Activated naive CD4-positive, alpha-beta T cell (primary cell): ENCODE measurements around the gene CEP131.
A peak's percentile ranks its signal among the peaks of the same experiment; 100 is the strongest.
"Not testable (repeated sequence)": the region's sequence is repeated elsewhere in the genome, so short reads cannot be mapped to it uniquely, and the experiment has no call there.

Experiments used
- DNase-seq, 4 experiments: peaks; one replicate each; lab custom pipeline; 2025; lab: John Stamatoyannopoulos, UW

Gene CEP131

DNA sequence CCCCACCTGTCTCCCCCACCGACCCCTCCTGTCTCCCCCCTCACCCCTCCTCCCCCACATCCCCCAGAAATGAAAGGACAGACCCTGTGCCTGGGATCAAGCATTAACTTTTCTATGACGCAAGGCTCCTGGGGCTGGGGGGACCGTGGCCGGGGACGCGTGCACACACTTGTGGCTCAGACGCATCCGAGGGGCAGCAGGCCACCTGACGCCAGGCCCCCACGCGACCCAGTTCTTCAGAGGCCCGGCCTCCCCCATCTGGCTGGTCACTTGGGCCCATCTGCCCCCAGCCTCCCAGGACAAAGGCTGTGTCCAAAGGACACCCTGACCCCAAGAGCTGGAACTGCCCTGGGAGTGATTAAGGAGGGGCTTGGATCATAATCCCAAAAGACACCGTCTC, 71.5 kb downstream of the CEP131 start:
- DNase-seq, result no peak

DNA sequence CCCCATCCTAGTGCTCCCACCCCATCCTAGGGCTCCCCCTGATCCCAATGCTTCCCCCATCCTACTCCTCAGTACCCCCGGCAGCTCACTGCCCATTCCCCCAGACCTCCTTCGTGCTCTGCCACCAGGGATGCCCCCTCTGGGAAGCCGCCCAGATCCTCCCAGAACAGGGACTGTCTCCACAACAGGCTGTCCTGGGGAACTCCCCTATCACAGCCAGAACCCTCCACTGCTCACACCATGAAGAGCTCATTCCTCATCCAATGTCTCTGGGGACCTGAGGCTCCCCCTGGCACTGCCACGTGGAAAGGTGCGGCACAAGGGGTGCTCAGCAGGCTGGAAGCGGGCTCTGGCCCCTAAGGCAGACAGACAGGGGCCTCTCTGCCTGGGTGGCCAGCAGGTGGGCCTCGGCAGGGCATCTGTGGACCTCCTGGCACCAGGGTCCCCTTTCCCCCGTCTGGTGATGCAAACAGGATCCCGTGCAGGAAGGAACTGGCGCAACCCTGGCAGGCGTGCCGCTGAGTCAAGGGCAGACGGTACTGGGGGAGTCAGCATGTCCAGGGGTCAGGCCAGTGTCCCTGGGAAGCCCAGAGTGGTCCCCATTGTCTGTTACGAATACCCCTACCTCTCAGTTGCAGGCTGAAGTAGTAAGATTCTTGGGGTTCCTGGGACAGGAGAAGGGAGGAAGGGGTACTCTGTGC, 72.2 kb downstream of the CEP131 start:
- DNase-seq, result no peak

- no peak for DNase-seq
These were observed 73.7 kb downstream of the CEP131 start for GRCh38 chr17:81148986-81149533.

GRCh38 chr17:81148571-81148970, 74.2 kb downstream of the CEP131 start:
- no peak for DNase-seq

DNA sequence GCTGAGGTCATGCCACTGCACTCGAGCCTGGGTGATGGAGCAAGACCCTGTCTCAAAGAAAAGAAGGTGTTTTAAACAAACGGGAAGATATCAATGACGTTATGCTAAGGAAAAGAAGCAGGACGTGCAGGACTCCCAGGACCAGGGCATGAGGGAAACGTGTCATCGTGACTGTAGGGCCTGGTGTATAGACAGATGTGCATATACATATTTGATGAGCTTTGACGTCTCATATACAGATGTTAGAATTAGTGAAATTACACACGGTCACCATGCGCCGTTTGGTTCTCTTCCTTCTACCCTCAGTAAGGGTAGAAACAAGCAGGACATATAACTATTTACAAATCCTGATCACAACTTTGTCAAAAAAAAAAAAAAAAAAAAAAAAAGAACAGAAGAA, 75.1 kb downstream of the CEP131 start:
- DNase-seq, result no peak

GRCh38 chr17:81146208-81146607, 76.6 kb downstream of the CEP131 start:
- not testable (repeated sequence) for DNase-seq

DNA sequence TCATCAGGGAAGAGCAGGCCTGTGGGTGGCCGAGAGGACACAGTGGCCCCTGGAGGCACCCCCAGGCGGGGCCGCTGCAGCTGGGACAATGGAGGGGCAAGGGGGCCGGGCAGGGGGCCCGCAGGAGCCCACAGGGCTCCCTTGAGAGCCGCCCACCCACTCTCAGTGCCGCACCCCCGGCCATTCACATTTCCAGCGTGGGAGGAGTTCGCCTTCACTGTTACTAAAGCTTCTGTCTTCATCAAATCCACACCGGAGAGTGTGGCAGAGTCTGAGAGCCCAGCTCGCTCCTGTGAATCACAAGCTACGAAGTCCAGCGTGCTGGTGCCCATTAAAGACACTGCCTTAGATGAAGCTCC, 78.4 kb downstream of the CEP131 start:
- DNase-seq, result no peak

DNA sequence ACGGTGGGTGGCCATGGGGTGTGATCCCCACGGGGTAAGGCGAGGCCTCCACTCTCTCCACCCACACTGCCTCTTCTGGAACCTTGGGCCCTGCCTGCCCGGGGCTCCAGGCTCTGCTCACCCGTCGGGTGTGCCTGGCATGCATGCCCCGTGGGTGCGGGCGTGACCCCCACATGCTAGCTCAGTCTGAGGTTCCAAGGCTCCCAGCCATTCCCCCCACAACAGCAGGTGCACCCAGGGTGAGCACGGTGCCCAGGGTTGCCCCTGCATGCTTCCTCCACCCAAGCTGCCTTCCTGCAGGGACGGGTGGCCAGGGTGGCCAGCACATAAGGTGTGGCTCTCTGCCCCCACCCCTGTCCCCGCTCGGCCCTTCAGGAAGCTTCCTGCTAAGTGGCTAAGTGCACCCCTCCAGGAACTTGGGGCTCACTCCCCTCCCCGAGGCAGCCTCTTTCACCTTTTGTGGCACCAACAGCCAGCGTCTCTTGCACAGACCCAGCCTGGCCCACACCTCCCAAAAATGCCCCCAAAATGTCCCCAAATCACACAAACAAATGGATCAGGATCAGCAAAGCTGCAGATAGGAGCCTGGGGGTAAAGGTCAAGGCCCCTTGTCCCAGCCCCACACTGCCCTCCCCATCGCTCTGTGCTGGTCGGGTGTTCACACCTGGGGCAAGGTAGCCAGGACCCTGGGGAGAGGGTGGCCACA, 78.9 kb downstream of the CEP131 start:
- no peak for DNase-seq

GRCh38 chr17:81143200-81143527, 79.6 kb downstream of the CEP131 start:
- DNase-seq, result no peak

GRCh38 chr17:81142301-81143199, 80.2 kb downstream of the CEP131 start:
- peak in 3 of 4 experiments; percentile 22 to 51 (median 36) for DNase-seq

- no peak for DNase-seq
These were observed 82.1 kb downstream of the CEP131 start for GRCh38 chr17:81140695-81141094.

DNA sequence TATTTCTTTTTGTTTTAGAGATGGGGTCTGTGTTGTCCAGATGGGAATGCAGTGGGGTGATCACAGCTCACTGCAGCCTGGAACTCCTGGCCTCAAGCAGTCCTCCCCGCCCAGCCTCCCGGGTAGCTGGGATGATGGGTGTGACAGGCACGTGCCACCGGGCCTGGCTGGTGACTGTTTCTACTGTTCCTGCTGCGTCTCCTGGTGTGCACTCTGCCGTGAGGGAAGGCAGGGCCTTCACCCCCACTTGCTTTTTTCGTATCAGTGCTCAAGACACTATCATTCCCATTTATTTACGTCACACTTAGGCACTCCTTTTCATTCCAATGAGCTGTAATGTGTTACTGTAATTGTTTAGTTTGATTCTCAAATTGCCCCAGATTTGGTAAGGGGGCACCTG, 82.7 kb downstream of the CEP131 start:
- no peak for DNase-seq
